ENCODE data around the gene STRN4. TPM values are rescaled to one million over a fixed set of nuclear protein-coding genes. Genes with fewer than 3 reads are reported as not detected.
A peak's percentile ranks its signal among the peaks of the same experiment; 100 is the strongest.

STRN4 gene
- polyA plus RNA-seq, 4 donors, result 74.9 to 113 (median 91.5) TPM

DNA sequence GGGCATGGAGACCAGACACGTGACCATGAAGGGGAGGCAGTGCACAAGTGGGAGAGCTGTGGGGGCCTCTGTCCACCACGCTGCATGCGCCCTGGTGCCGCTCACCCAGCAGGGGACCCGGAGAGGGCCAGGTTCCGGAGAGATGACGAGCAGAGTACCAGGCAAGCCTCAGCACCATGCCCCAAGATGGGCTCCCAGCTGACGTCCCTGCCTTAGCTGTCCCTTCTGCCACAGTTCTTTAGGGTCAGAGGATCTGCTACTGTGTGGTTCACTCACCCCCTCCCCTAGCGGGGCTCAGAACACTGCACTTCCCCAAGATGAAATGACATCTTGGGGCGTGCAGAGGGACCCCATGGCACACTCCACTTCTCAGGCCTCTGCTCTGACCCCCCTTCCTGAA is 19.7 kb downstream of the STRN4 start:
- DNase-seq (ENCODE audit: low read depth in 4 of 4, low spot score in 2 of 4), result no peak

DNA sequence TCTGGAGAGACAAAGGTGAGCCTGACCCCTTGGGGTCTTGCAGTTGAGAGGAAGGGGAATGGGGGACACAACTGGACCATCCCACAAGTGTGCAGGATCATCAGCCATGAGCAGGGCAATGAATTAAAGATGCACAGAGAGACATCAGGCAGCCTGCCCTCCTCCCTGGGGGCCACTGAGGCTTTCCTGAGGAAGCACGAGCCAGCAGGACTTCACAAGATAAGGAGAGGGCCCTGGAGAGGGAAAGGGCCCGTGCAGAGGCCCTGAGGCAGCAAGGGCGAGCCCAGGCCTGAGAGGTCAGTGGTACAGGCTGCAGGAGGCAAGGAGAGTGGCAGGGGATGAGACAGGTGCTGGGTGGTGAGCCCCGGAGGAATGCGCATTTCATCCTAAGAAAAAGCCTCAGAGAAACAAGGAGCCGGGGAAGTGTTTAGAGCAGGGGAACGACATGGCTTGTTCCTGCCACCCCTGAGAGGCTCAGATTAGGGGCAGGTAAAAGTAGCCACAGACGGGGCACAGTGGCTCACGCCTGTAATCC is 20.3 kb downstream of the STRN4 start:
- no peak for DNase-seq (ENCODE audit: low read depth in 4 of 4, low spot score in 2 of 4)

DNA sequence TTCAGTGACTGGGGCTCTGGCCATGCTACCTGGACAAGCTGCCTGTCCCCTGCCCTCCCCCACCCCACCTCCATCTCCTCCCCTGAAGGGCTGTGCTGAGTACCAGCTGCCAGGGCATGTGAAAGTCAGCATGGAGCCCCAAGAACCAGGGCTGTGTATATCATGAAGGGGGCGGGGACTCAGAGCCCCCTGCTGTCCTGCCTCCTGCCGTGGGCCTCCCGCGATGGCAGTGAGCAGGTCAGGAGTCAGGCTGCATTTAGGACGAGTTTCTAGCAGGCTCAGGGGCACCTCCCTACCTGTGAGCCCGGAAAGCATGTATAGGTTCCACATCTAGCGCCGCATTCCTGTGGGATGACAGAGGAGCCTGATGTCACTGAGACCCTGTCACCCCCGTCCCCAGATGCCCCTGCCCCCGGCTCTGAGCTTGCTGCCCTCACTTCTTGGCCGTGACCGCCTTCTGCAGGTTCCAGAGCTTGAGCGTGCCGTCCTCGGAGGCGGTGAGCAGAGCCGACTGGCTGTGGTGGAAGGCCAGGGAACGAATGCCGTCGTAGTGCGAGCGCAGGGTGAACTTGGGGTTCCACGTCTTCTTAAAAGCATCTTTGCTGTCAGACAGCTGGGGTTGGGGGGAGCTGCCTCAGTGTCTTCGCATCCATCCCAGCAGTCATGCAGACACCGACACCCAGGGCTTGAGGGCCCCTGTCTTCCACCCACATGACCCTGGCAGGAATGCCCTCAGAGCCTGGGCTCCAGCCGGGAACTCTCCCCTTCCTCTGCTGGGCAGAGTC is 21.0 kb downstream of the STRN4 start:
- no peak for DNase-seq (ENCODE audit: low read depth in 4 of 4, low spot score in 2 of 4)

- no peak for DNase-seq (ENCODE audit: low read depth in 4 of 4, low spot score in 2 of 4)
Measured at GRCh38 chr19:46724468-46724867, 21.8 kb downstream of the STRN4 start.

- no peak for DNase-seq (ENCODE audit: low read depth in 4 of 4, low spot score in 2 of 4)
Measured at GRCh38 chr19:46723471-46723870, 22.8 kb downstream of the STRN4 start.

- no peak for DNase-seq (ENCODE audit: low read depth in 4 of 4, low spot score in 2 of 4)
Measured at GRCh38 chr19:46723023-46723461, 23.2 kb downstream of the STRN4 start.

DNA sequence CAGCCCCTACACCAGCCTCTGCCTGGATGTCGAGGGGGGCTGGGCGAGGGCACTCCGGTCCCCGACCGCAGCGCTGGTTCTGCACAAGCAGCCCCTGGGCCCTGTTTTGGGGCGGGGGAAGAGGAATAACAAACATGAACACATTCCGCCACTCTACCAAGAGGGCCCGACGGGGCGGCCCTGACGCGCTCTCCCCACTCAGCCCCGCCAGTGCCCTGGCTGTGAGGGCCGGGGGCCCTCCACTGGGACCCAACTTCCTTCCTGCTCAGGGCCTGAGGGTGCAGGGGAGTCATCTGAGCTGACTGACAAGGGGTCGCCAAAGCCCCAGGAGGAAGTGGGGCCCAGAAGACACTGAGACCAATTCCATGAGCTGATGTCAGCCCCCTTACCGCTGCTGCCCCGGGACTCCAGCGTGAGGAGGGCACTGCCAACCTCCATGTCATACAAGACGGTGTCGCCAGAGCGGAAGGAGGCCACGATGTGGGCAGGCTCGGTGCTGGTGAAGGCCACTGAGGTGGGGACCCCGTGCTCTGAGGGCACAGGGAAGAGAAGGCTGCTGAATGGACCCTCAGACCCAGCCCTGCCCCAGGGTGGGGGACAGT is 23.7 kb downstream of the STRN4 start:
- no peak for DNase-seq (ENCODE audit: low read depth in 4 of 4, low spot score in 2 of 4)

DNA sequence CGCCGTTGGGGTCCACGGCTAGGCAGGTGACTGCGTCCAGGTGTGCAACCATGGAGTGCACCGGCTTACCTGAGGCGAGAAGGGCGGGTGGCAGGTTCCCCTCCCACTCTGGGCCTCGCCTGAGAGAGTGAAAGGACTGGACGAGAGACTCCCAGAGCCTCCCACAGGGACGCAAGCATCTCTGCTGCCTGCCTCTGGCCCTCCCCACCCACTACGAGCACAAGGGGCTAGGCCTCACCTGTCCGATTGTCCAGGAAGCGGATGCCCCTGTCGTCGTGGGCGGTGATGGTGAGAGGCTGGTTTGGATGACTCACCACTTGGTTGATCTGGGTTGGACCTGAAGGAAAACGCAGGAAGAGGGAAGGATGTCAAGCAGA is 24.3 kb downstream of the STRN4 start:
- DNase-seq (ENCODE audit: low read depth in 4 of 4, low spot score in 2 of 4), result no peak

DNA sequence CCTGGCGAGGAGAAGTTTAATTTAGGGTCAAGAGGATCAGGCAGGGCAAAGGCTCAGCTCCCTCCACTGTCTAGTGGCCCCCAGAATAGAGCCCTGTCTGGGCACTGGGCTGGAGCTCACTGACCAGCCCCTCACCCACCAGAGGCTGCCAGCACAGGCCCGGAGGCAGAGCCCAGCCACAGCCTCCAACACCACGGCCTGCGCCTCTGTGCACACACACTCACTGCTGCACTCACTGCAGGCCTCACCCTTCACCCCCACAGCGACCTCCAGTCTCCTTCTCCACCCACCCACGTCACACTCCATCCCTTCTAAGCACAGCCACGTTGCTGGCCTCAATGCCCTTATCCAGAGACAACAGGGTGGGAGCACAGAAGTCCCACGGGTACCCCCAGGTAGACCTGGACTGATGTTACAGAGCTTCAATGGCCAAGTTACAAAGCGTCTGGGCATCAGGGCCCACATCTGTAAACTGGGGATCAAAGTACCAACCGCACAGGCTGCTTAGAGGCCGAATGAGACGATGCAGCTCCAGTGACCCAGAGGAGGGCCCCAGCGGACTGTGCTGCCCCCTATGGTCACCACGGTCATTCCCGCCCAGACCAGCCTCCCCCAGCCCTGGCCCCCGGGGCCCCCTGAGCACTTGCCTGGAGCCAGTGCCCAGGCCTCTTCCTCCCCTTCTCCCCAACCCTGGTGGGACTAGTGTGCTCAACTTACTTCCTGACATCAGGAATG is 24.8 kb downstream of the STRN4 start:
- no peak for DNase-seq (ENCODE audit: low read depth in 4 of 4, low spot score in 2 of 4)

GRCh38 chr19:46720503-46721239 is 25.6 kb downstream of the STRN4 start:
- no peak for DNase-seq (ENCODE audit: low read depth in 4 of 4, low spot score in 2 of 4)

DNA sequence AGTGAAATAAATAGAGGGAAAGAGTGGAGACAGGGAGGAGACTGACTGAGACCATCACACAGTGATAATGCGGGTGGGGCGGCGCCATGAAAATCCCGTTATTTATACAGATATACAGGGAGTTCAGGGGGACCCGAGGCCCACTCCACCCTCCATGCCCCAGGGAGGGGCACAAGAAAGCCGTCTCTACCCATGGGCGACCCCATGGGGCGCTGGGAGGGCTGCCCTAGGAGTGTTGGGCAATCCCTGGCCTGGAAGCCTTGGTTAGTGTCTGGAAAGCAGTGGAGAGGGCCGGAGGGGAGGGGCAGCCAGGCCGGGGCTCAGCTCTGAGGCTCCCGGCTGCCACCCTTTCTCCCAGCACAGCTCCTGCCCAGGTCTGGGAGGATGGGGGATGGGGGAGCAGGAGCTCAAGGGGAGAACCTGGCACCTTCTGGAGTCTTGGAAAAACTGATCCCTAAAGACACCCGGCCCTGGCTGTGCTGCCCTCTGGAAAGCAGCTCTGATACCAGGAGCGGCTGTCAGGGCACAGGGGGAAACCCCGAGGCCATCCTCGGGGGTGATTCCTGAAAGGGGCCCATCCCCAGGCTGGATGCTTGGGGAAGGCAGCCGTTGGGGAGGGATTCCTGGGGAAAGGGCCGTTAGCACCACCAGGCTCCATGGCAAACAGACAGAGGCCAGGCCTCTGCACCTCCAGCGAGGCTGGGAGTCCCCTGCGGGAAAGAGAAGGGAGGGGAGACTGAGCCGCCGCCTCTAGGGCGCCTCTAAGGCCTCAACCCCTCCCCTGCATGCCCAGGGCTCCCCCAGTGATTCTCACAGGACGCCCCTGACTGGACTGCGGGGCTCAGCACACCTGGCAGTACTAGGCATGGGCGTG is 26.4 kb downstream of the STRN4 start:
- DNase-seq (ENCODE audit: low read depth in 4 of 4, low spot score in 2 of 4), result no peak

DNA sequence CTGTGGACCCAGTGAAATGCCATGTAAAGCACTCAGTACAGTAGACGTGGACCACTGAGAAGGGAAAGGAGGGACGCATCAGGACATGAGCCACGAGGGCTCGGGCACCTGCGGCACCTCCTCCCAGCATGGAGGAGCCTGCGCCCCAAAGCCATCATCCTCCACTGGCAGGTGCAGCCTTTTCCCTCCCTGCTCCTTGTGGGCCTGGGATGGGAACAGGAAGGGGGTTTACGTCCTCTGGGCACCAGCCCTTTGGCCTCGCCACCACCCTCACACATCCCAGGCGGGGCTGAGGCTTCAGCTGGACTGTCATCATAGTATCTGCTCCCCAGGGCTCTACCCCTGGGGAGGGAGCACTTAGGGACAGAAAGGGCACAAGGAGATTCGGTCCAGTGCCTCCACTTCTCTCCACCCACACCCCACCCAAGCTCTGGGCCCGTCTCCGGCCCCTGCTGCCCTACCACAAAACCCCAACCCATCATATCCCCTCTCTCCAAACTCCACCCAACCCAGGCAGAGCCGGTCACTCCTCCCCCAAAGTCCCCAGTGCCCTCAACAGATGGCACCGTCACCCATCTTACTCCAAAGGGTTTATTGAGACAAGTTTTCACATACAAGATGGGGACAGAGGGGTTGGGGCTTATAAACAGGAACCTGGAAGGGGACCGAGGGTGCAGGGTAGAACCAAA is 27.2 kb downstream of the STRN4 start:
- DNase-seq (ENCODE audit: low read depth in 4 of 4, low spot score in 2 of 4), result no peak

- no peak for DNase-seq (ENCODE audit: low read depth in 4 of 4, low spot score in 2 of 4)
Measured at GRCh38 chr19:46718157-46718933, 27.9 kb downstream of the STRN4 start.

- no peak for DNase-seq (ENCODE audit: low read depth in 4 of 4, low spot score in 2 of 4)
Measured at GRCh38 chr19:46717716-46718143, 28.5 kb downstream of the STRN4 start.

GRCh38 chr19:46717034-46717715 is 29.1 kb downstream of the STRN4 start, which contains the start of gene PRKD2:
Gene PRKD2 (minus strand): TSS chr19:46717114. CDS start chr19:46716370, 744 bp downstream.
- DNase-seq (ENCODE audit: low read depth in 4 of 4, low spot score in 2 of 4), result peak in 3 of 4 donors; percentile 76 to 85 (median 78)

- no peak for DNase-seq (ENCODE audit: low read depth in 4 of 4, low spot score in 2 of 4)
Measured at GRCh38 chr19:46716672-46717033, 29.6 kb downstream of the STRN4 start.

DNA sequence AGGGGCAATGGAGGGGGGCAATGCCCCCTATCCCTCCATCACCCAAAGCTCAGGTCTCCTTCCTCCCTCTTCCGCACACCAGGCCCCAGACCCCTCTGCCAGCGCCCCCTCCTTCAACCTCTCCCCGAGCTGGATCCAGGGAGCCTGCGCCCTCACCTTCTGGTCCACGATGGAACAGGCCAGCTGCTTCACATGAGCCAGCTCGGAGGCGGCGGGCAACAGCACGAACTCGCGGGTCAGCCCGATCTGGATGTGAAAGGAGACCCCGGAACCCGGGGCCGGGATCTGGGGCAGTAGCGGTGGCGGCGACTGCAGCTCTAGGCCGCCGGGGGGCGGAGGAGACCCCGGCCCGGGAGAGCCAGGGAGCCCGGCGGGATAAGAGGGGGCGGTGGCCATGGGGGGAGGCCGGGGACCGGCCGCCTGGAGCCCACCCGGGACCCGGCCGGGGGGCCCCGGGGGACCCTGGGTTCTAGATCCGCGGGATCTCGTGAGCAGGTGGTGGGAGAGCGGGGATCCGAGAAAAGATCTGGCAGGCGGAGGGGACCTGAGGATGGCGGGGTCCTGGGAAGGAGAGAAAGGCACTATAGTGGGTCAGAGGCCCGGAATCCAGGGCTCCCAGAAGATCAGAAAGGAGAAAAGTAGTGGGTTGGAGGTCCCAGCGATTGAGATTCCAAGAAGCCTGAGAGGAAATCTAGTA is 30.1 kb downstream of the STRN4 start:
- no peak for DNase-seq (ENCODE audit: low read depth in 4 of 4, low spot score in 2 of 4)

All from left renal cortex interstitium (tissue), 4 donors.